Peyer's patch (tissue), 4 donors: ENCODE measurements around the gene CREBRF.

Experiments
- CTCF ChIP-seq, 6 experiments: fragments of 450-650 bp in 4 of 6; fragments of 200-600 bp in 2 of 6; sonication (generic) in 1 of 6; IDR thresholded peaks; one replicate each; pipeline ENCODE4 v1.5.1; 2017 to 2019; ENCODE audit warnings: antibody characterized with exemption in 6 of 6, mild to moderate bottlenecking in 3 of 6, moderate library complexity in 1 of 6
- POLR2A ChIP-seq, 2 donors: fragments of 450-650 bp; IDR thresholded peaks; one replicate each; pipeline ENCODE4 v1.5.1; 2017; ENCODE audit warnings: antibody characterized with exemption in 2 of 2, mild to moderate bottlenecking in 2 of 2, moderate library complexity in 2 of 2

GRCh38 chr5:173140769-173141168, 84.6 kb downstream of the CREBRF start:
- TF ChIP-seq POLR2A (IDR thresholded peaks at IDR 0.05), result no peak
- TF ChIP-seq CTCF (IDR thresholded peaks at IDR 0.05), result no peak
